ENCODE measurements around the gene MED13L.

Gene MED13L

DNA sequence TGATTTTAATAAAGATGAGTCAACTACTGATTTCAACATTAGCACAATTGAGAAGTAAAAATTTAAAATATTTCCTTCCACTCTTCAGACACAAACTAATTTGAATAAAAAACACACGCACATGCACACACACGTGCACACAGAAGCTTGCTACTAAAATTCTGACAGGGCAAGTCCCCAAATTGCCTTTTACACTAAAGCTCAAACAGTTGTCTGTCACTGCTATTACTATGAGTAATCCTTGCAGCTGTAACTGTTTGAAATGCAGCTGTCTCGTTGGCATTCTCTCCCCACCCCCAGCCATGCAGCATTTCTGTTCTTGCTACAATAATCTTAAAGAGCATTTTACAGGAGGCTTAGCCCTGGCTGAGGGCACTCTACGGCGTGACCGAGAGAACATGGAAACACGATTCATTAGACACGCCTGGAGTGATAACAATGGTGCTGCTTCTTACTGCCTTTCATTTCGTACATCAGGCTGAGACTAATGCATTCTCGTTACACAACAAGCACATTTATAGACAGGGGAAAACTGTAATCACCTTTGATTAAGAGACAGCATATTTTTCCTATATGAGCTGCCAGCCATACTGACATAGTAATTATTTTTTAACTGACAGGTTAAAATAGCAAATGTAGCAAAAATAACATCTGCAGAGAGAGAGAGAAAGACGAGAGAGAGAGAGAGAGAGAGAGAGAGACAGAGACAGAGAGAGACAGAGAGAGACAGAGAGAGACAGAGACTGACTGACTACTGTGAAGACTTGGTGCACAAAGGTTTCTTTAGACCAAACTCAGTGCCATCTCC is 153.8 kb downstream of the MED13L start:
- no peak for DNase-seq

DNA sequence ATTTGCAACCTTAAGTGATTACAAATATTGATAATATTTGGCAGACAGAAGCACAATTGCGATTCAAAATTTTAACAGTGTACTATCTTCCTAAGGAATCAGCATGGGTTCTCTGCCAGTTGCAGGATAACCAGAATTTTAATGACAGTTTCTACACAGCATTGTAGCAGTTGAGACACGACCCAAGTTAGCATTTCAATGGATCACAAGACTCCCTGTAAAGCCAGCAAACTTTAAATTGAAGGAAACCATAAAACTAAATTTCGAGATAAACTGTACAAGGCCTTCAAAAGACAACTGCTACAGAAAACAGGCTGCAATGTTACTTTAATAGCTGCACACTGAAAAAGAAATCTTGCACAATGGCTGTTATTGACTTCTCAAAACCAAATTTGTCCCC is 154.9 kb downstream of the MED13L start:
- DNase-seq, result no peak

- DNase-seq, result no peak
Observed at GRCh38 chr12:116121453-116121871, 156.0 kb downstream of the MED13L start.

GRCh38 chr12:116116650-116117424 is 160.7 kb downstream of the MED13L start:
- no peak for DNase-seq

DNA sequence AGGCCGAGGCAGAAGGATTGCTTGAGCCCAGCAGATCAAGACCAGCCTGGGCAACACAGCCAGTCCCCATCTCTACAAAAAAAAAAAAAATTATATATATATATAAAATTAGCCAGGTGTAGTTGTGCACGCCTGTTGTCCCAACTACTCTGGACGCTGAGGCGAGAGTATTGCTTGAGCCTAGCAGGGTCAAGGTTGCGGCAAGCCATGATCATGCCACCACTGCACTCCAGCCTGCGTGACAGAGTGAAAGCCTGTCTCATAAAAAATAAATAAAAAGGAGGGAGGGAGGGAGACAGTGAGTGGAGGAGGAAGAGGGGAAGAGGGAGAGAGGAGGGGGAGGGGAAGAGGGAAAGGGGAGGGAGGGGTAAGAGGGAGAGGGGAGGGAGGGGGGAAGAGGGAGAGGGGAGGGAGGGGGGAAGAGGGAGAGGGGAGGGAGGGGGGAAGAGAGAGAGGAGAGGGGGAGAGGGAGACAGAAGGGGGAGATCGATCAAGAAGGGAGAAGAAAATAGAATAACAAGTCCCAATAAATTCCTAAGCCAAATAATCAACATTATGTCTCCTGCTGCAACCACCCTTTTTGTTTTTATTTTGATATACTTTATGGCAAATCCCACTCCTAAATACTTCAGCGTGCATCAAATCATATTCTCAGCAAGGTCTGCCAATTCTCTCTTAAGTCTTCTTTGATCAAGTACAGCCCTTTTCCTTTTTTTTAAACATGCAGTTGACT is 163.9 kb downstream of the MED13L start:
- DNase-seq, result no peak

DNA sequence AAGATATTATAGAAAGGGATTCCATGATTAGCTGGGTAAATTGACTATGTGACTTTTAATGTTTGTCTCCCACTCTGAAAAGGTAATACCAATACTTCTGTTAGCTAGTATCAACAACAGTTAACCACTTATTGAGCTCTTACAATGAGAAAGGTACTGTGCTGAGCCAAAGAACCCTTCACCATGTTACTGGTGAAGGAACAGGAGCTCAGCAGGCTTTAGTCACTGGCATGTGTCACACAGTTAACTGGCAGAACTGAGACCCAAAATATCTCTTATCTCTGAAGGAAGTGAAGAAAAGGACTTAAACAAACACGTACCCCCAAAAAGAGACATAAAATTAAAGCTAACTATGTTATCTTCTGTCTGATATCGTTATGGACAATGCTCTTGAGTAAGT is 170.6 kb downstream of the MED13L start:
- DNase-seq, result no peak

DNA sequence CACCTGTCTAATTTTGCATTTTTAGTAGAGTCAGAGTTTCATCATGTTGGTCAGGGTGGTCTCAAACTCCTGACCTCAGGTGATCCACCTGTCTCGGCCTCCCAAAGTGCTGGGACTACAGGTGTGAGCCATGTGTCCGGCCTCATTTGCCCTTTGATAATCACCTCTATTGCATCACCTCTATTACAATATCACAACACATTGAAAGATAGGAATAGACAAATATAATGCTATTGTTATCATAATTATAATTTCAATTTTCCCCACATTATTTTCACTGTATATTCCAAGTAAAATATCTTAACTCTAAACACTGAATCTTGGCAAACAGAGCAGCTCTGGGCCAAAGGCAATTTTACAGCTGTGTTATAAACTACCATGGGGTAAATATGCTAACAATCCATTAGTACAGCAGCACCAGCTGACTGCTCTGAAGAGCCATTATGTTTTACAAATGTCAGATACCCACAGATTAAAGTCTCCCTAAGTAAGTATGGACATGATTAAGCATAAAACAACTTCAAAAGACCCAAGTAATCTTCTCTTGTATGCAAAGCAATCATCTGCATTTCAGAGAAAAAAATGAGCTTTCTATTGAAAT is 173.2 kb downstream of the MED13L start:
- no peak for DNase-seq

DNA sequence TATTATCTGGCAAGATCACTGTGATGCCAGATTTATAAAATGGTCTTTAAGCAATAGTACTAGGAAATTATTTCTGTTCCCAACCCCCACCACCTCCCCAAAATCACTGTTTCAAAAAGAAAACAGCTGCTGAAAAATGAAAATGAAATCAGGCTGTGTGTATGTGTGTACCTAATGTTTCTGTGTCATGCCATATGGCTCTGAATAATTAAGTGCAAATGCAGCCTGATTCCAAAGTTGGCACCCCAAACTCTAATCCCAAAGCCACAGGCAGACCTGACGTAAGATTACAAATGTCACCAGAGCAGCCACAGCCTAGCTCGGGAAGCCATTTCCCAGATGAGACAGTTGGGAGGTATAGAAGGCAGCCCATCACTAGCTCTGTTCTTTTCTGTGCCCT is 175.5 kb downstream of the MED13L start:
- no peak for DNase-seq

GRCh38 chr12:116099652-116100432 is 177.7 kb downstream of the MED13L start:
- DNase-seq, result no peak

DNA sequence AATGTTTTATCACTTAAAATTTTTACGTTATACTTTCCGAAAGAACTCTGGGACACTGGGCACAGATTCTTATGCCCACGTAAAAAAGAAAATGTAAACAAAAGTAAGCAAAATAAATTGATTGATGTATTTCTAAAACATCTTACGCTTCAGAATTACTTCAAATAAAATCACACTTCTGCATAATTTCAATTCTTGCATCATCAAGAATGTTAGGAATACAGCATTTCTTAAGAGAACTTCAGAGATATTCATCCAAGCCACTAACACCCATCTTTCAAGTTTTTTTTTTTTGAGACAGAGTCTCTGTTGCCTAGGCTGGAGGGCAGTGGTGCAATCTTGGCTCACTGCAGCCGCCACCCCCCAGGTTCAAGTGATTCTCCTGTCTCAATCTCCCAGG is 180.6 kb downstream of the MED13L start:
- no peak for DNase-seq

- DNase-seq, result no peak
Observed at GRCh38 chr12:116094475-116094874, 183.0 kb downstream of the MED13L start.

- DNase-seq, result no peak
Observed at GRCh38 chr12:116093915-116094314, 183.6 kb downstream of the MED13L start.

GRCh38 chr12:116092776-116093175 is 184.7 kb downstream of the MED13L start:
- DNase-seq, result no peak

GRCh38 chr12:116092162-116092561 is 185.3 kb downstream of the MED13L start:
- no peak for DNase-seq

DNA sequence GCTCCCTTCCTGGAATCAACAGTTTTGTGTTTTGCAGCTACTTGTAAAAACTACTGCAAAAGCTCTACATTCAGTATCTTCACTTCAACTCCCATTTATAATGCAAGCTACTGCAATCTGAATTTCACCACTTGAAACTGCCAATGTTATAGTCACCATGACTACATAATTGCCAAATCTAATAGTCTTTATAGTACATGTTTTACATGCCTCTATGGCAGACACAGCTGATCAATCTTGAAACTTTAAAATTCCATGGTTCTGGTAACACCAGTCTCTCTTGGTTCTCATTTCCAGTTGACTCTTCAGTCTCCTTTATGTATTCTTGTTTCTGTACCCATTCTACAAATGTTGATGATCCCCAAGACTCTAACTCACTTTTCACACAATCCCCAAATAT is 185.9 kb downstream of the MED13L start:
- no peak for DNase-seq

GRCh38 chr12:116090516-116090915 is 187.0 kb downstream of the MED13L start:
- no peak for DNase-seq

DNA sequence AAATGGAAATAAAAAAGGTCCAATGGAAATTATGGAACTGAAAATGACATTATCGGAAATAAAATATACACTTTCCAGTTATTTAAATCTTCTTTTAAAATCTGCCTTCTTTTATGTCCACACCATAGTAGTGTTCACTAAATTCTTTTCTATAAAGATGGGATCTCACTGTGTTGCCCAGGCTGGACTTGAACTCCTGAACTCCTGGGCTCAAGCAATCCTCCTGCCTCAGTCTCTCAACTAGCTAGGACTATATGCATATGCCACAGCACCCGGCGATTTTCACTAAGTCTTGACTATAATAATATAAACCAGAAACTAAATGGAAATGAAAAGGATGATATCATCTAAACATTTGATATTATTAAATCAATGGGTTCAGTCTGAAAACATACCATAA is 188.4 kb downstream of the MED13L start:
- no peak for DNase-seq

- DNase-seq, result no peak
Observed at GRCh38 chr12:116087962-116088361, 189.5 kb downstream of the MED13L start.

DNA sequence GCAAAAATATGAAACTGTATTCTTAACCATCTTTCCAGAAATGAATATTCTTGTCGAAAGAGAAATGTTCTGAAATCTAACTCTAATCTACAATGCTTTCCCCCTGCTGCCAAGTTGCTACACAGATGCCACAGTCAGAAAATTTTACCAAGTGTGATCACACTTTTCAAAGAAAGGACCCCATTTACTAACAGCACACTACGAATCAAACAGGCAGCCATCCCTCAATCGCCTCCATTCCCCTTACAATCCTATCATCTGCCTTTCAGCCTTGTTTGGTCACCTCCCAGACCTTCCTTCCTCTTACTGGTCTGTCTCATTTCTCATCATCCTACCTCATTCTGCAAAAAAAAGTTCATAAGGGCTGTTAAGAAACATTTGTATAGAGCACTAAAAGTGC is 190.1 kb downstream of the MED13L start:
- no peak for DNase-seq

GRCh38 chr12:116080415-116080814 is 197.1 kb downstream of the MED13L start:
- no peak for DNase-seq

GRCh38 chr12:116078396-116078795 is 199.1 kb downstream of the MED13L start:
- DNase-seq, result no peak

- DNase-seq, result no peak
Observed at GRCh38 chr12:116077431-116077830, 200.1 kb downstream of the MED13L start.

Measured in SW 1271 (cell line).